ENCODE results near the gene SPOUT1. TPM values are rescaled to one million over a fixed set of nuclear protein-coding genes. Genes with fewer than 3 reads are reported as not detected.

The SPOUT1 gene
- total RNA-seq, 1 donor from 2014 or later, result 34.6 TPM

DNA sequence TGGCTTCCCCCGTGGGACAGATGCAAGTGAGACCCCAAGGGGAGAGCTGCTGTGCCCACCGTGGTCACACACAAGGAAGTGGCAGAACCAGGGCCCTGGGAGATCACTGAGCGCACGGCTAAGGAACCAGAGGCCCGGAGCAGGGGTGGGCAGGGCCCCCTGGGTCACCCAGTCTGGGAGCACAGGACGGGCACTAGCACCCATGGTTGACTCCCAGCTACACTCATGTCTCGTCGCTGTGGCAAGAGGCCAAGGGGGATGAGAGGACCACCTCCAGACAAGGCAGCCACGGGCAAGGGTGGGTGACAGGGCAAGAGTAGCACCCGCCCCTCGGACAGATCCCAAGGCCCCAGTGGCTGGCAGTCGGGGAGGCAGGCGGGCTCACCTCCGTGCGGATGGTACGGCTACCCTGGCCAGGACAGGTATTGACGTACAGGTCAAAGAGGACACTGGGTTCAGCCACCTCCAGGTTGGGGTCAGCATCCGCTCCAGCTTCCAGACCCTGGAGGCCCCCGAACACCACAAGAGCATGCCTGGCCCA is 6.2 kb downstream of the SPOUT1 start:
- TF ChIP-seq, protein P1, sequence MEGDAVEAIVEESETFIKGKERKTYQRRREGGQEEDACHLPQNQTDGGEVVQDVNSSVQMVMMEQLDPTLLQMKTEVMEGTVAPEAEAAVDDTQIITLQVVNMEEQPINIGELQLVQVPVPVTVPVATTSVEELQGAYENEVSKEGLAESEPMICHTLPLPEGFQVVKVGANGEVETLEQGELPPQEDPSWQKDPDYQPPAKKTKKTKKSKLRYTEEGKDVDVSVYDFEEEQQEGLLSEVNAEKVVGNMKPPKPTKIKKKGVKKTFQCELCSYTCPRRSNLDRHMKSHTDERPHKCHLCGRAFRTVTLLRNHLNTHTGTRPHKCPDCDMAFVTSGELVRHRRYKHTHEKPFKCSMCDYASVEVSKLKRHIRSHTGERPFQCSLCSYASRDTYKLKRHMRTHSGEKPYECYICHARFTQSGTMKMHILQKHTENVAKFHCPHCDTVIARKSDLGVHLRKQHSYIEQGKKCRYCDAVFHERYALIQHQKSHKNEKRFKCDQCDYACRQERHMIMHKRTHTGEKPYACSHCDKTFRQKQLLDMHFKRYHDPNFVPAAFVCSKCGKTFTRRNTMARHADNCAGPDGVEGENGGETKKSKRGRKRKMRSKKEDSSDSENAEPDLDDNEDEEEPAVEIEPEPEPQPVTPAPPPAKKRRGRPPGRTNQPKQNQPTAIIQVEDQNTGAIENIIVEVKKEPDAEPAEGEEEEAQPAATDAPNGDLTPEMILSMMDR (IDR thresholded peaks at IDR 0.05; ENCODE audit: unreplicated experiment), result no peak
- Mint-ChIP-seq H3K4me1 (peaks cover 4% of the 10 kb centered on the region), H3K4me3 (no peak overlapping the region), H3K27ac (no peak overlapping the region), H3K27me3 (ENCODE audit: low read depth) (no peaks in the 10 kb centered on the region), H3K9me3 (no peaks in the 10 kb centered on the region), H3K36me3 (peaks cover 13% of the 10 kb centered on the region)
- no peak for DNase-seq (ENCODE audit: low spot score in 2 of 2, unreplicated experiment in 2 of 2)

DNA sequence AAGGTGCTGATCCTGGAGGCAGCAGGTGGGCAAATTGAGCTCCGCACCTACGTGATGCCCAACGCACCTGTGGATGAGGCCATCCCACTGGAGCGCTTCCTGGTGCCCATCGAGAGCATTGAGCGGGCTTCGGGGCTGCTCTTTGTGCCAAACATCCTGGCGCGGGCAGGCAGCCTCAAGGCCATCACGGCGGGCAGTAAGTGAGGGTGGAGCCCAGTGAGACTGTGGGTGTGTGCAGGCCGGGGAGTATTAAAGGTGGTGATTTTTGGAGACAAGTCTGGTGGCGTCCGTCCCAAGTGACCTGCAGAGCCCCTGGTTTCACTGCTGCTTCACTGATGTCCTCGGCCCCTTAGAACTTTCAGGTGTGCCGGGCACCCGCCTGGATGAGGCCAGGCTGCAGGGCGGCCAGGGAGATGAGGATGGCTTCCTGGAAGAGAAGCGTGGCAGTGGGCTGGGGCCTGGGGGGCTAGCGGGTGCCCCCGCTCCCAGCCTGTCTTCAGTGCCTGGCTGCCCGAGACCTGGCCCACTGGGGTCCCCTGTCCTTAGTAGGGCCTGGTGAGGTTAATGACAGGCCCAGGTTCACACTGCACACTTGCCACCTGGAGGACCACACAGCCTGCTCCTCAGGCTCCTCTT is 7.1 kb downstream of the SPOUT1 start:
- peaks cover 13% of the 10 kb centered on the region for H3K36me3 Mint-ChIP-seq
- TF ChIP-seq, protein P1 (IDR thresholded peaks at IDR 0.05; ENCODE audit: unreplicated experiment), result no peak
- no peak overlapping the region for H3K4me3 Mint-ChIP-seq
- H3K27me3 Mint-ChIP-seq (ENCODE audit: low read depth), result no peaks in the 10 kb centered on the region
- H3K4me1 Mint-ChIP-seq, result peaks cover 3% of the 10 kb centered on the region
- no peak overlapping the region for H3K27ac Mint-ChIP-seq
- no peak for DNase-seq (ENCODE audit: low spot score in 2 of 2, unreplicated experiment in 2 of 2)
- no peaks in the 10 kb centered on the region for H3K9me3 Mint-ChIP-seq

DNA sequence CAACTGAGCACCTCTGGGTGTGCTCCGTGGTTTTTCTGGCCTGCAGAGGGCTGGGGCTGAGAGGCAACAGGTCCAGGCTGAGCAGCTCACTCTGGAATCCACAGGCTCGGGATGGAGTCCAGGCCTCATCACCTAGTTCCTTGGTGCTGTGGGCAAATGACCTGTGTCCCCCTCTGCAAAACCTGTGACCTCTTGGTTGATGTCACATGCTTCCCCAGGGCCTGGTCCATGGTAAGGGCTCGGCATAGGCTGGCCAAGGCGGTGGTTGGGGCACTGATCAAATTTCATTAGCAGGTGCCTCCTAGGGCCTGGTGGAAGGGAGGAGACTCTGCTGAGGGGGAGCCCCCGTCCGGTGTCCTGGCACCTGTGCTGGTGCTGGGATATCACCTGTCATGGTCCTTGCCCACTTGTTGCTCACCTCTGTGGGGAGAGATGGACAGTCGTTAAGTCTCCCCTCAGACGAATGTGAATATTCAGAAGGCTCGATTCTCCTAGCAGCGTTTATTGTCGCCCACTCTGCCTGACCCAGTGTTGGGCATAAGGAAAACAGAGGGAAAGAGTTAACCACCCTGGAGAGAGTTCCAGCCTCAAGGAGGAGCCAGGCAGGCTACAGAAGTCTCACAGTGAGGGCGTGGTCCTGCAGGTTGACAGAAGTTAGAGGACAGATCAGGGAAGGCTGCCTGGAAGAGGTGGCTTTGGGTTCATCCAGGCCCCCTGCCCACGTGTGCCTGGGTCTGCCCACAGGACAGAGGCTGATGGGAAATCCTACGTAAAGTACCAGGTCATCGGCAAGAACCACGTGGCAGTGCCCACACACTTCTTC is 7.8 kb downstream of the SPOUT1 start:
- H3K27ac Mint-ChIP-seq, result no peak overlapping the region
- peaks cover 3% of the 10 kb centered on the region for H3K4me1 Mint-ChIP-seq
- no peaks in the 10 kb centered on the region for H3K27me3 Mint-ChIP-seq (ENCODE audit: low read depth)
- TF ChIP-seq, protein P1 (IDR thresholded peaks at IDR 0.05; ENCODE audit: unreplicated experiment), result no peak
- H3K36me3 Mint-ChIP-seq, result peaks cover 10% of the 10 kb centered on the region
- DNase-seq (ENCODE audit: low spot score in 2 of 2, unreplicated experiment in 2 of 2), result no peak
- H3K4me3 Mint-ChIP-seq, result no peak overlapping the region
- H3K9me3 Mint-ChIP-seq, result no peaks in the 10 kb centered on the region

DNA sequence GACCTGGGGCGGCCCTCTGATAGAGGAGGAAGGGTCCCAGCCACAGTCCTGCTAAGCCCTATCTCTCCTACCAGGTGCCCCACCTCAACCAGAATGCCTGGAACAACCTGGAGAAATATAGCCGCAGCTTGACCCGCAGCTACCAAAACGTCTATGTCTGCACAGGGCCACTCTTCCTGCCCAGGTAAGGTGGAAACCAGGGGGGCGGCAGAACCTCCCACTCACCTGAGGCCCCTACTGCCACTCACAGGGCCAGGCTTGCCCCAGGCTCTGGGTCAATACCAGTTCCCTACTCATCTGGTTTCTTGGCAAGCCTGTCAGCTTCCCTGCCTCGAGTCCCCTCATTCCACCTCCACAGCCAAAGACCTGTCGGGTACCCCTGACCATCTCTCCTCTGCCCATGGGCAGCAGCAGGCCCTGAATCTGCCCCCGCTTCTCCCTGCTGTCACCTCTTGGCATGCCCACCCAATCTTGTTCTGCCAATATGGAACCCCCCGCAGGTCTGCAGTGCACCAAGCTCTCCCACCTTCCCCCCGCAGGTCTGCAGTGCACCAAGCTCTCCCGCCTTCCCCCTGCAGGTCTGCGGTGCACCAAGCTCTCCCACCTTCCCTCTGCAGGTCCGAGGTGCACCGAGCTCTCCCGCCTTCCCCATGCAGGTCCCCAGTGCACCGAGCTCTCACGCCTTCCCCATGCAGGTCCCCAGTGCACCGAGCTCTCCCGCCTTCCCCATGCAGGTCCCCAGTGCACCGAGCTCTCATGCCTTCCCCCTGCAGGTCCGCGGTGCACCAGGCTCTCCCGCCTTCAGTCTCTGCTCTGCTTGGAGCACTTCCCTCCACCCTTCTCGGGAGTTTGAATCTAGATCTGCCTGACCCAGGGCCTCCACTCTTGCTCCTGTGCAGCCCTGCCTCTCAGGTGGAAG is 8.7 kb downstream of the SPOUT1 start:
- TF ChIP-seq, protein P1 (IDR thresholded peaks at IDR 0.05; ENCODE audit: unreplicated experiment), result no peak
- Mint-ChIP-seq H3K4me1 (peaks cover 3% of the 10 kb centered on the region), H3K36me3 (peaks cover 10% of the 10 kb centered on the region), H3K27ac (no peak overlapping the region), H3K27me3 (ENCODE audit: low read depth) (no peaks in the 10 kb centered on the region), H3K4me3 (no peak overlapping the region), H3K9me3 (no peaks in the 10 kb centered on the region)
- no peak for DNase-seq (ENCODE audit: low spot score in 2 of 2, unreplicated experiment in 2 of 2)

Measured in mesothelial cell of epicardium (in vitro differentiated cells).